ENCODE measurements around the gene GCA. TPM values are rescaled to one million over a fixed set of nuclear protein-coding genes. Genes with fewer than 3 reads are reported as not detected.

Gene GCA
- total RNA-seq, 2 donors from 2014 or later = 17.5 to 18.4 TPM

DNA sequence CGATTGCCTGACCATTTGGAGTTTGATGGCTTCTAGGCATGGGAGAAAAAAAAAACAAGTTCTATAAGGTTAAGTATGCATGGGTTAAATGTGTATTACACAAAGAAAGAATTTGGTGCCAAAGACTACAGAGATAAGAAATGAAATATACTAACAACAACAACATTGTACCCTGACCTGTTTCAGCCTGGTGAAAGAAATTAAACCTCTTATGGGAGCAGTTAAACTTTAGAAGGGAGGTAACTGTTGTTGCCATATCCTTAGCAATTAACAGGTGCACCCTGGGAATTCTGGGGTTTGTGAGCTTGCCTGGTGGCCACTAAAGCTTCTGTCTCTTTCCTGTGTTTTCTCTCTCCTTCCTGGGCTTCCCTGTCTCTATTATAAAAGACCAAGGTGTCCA is 19.0 kb upstream of the GCA start:
- ATAC-seq (no peak), DNase-seq (no peak)
- intact Hi-C loops (cut with DNase I) = no loop called here

DNA sequence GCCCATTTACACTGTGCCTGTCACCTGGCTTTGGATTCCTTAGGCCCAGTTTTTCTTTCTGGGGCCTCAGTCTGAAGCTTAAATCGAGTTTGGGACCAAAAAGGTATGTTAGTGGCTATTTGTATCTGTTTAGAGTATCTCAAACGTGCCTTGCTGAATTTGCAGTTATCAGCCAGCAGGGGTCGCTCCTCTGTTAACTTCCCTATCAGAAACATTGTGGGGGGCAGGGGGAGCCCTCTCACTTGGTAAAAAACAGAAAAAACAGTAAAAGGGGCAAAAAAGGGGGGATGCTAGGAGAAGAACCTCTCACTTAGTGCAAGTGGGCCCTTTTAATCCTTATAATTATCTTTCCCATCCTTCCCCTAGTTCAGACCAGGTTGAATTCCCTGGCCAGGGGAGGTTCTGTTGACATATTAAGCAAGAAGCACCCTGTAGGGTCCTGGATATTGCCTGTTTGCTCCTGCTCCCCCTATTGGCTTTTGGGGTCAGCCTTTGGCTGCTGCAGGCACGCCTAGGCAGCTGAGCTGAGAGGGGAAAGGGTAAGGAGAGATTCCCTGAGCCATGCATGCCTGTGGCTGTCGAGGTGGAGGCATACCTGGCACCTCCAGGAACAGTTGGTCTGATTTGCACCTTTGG is 16.7 kb upstream of the GCA start:
- intact Hi-C loops (cut with DNase I) = no loop called here
- DNase-seq (no peak), ATAC-seq (no peak)

DNA sequence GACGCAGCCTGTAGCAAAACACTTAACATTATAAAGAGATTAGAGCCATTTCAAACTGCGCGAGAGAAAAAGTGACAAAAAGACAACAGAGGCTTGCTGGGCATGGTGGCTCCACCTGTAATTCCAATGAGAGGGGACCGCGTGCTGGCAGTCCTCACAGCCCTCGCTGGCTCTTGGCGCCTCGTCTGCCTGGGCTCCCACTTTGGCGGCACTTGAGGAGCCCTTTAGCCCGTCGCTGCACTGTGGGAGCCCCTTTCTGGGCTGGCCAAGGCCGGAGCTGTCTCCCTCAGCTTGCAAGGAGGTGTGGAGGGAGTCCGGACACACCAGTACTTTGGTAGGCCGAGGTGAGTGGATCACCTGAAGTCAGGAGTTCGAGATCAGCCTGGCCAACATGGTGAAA is 16.1 kb upstream of the GCA start:
- DNase-seq = no peak
- intact Hi-C loops (cut with DNase I) = no loop called here
- no peak for ATAC-seq

DNA sequence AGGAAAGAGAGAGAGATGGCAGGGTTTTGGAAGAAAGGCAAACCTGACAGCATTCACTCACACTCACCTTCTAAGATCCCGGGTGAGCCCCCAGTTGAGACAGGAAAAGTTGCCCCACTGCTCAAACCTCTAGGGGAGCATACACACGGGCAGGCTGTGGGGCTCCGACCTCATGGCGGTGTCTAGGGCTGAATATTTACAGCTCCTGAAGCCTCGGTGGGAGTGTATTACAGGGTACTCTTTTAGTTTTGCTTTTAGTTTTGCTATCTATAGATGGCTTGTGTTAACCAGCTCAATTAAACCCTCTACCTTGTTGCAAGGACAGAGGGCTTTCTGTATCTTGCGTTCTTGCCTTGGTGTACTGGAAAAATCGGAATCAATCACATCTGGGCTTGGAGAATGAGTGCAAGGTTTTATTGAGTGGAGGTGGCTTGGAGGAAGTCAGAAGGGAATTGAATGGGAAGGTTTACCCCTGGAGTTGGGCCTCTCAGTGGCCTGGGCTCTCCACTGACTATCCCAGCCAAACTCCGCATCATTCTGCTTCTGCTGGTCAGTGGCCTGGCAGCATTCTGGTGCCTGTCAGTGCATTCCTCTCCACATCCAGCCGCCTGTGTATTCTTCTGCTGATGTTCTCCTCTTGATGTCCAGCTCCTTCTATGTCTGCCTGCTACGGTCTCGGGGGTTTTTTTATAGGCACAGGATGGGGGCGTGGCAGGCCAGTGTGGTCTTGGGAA is 15.3 kb upstream of the GCA start:
- DNase-seq (no peak), ATAC-seq (no peak)
- intact Hi-C loops (cut with DNase I) = no loop called here

DNA sequence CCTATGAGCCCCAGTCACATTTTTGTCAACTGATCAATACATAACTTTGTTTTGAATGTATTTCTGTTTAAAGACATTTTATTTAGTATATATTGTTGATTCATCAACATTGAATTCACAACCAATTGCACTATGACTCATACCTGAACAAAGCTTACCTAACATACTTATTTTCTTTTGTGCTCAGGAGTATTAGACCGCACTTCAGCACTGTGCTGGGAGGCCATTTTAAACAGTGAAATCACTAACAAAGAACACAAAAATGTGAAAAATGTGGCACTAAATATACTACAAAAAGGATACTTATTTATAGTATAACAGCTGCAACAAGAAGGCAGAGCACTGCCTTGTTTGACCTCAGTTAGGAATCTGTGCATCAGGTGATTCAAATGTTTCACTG is 13.1 kb upstream of the GCA start:
- DNase-seq = no peak
- ATAC-seq = no peak
- intact Hi-C loops (cut with DNase I) = no loop called here

DNA sequence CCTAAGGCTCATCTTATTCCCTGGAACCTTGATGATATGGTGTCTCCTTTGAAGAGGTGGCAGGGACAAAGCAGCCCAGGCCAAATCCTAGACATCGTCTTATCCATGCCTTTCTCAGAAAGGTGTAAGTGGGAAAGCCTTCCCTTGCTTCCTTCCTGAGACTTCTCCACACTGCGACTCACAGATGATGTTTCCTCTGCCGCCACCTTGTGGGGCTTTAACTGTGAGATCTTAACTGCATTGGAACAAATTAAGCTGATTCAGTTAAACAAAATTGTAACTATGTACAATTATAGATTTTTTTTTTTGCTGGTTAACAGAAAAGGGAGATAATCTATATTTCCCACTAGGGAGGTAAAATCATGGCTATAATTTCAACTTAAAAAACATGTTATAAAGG is 10.0 kb upstream of the GCA start:
- DNase-seq (no peak), ATAC-seq (peak in 1 of 2 donors; percentile 27)
- intact Hi-C loops (cut with DNase I) = no loop called here

DNA sequence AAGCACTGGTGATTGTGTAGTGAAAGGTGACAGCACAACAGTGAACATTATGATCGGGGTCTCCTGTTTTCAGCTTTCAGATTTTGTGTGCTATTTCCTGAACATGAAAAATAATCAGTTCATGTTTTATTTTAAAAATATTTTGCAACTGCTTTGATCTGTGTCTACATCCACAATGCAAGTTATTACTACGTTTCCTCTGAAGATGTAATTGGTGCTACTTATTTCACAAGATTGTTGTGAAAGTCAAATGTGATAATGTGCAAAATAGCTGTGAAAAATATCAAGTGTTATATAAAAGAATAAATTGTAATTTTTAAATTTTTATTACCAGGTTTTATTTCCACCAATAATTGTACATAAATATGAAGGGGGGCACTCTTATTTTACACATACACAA is 6.1 kb upstream of the GCA start:
- intact Hi-C loops (cut with DNase I) = no loop called here
- no peak for ATAC-seq
- no peak for DNase-seq

DNA sequence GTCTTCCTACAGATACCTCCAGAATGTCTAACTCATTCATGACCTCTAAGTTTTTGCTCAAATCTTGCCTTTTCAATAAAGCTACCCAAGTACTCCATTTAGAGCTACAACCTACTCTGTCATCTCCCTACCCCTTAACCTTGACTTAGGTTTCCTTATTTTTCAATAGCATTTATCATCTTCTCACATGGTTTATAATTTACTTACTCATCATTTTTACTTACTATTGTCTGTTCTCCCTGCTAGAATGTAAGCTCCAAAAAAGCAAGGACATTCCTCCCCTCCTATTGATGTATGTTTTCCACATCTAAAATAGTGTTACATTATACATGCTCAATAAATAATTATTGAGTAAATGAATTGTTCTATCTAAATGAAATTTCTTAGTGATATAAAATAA is 3.1 kb upstream of the GCA start:
- intact Hi-C loops (cut with DNase I) = no loop called here
- no peak for ATAC-seq

DNA sequence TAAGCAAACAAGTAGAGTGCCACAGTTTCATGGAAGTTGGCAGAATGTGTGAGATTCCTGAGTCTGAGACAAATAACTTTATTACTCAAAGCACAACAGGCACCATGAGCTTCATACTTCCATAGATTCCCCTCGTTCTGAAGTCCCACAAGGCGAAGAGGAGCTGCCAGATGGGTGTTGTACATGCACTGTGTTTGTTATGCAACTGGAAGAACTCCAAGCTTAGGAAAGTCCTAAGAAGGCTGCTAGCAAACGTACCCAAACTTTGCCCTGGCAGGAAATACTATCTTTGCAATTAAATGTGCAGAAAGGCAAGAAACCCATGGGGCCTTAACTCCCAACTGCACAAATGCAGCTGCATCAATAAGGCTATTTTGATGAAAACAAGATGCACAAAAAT is 1.6 kb upstream of the GCA start:
- no peak for ATAC-seq
- intact Hi-C loops (cut with DNase I) = no loop called here

More for the DNA sequence above, 3.1 kb upstream of the GCA start:
- DNase-seq = no peak

DNA sequence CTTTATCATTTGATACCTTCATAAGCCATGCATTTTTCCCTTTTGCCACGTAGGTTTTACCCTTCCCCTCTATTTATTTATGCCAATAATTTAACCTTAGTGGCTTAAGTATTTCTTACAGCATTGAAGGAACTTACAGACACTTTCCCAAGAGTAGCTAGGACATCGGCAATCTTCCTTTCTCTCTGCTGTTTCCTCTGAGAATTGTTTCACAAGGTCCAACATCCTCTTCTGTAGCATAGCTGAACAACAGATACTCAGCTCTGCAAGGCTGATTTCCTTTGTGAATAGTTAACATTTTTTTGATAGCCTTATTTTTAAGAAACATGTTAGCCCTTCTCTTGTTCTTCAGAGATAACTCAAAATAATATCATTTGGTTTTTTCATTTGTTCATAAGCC is 1.1 kb upstream of the GCA start:
- intact Hi-C loops (cut with DNase I) = no loop called here
- ATAC-seq = no peak
- no peak for DNase-seq

More for the DNA sequence above, 1.6 kb upstream of the GCA start:
- DNase-seq = no peak

DNA sequence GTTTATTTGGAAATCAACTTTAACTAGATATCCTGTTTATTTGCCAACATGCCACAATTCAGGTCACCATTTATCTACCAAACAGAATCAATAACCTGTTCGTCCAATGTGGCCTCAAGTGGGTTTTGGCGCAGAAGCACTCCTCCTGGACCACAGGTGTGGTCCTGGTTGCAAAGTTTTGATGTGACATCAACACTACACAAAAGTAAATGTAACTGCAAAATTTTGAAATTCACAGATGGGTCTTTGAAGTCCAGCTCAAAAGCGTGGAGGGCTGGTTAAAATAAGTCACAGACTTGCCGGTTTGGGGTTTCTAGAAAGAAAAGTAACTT is 474 bp upstream of the GCA start:
- intact Hi-C loops (cut with DNase I) = no loop called here
- DNase-seq = no peak

DNA sequence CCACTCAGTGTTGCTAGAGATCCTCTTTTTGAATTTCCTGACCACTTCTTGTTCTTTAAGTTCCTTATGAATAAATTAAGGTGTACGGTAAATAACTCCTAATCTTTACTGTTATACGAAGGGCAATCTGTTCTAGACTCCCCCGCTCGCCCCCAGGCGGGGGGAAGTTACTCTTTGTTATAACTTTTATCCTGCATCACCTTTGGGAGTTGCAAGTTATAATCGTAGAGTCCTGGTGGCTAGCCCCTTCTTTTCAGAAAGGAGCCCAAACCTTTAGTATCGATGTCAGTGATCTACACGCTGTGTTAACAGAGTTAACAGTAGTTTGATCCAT is 652 bp downstream of the GCA start:
- ATAC-seq (no peak), DNase-seq (peak; percentile 29)
- intact Hi-C loops (cut with DNase I) = no loop called here

More for the DNA sequence above, 474 bp upstream of the GCA start:
- no peak for ATAC-seq

DNA sequence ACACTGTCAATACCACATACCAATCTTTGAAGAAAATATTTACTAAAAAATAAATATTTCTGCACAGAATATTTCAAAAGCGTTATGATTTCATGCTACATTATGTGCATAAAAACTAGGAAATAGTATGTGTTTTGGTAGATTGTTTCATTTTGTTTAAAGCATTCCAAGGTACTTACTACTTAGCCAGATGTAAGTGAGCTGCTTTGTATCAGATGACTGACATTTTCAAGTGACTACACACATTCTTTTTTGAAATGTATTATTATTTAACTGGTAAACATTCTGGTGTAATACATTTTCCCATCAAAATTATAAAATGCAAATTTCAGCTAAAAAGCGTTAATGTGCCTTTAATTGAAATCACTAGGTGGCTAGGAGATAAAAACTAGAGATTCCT is 21.5 kb downstream of the GCA start:
- intact Hi-C loops (cut with DNase I) = no loop called here
- DNase-seq = no peak
- no peak for ATAC-seq

DNA sequence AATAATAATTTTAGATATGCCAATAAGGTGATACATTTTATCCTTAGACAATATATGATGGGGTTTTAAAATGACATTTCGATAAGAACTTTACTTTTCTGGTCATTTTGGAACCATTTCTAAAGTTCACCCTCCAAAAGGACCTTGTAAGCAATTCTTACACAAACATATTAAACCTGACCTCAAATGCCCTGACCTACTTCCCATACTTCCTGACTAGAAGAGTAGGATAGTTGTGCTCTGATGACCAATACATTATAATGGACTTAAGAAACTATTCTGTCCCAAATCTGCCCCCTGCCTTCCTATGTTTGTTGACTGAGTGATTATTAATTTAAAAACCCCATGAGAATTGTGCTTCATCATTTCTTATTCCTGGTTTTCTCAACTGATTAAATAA is 24.6 kb downstream of the GCA start:
- intact Hi-C loops (cut with DNase I) = no loop called here
- no peak for ATAC-seq
- DNase-seq = no peak

DNA sequence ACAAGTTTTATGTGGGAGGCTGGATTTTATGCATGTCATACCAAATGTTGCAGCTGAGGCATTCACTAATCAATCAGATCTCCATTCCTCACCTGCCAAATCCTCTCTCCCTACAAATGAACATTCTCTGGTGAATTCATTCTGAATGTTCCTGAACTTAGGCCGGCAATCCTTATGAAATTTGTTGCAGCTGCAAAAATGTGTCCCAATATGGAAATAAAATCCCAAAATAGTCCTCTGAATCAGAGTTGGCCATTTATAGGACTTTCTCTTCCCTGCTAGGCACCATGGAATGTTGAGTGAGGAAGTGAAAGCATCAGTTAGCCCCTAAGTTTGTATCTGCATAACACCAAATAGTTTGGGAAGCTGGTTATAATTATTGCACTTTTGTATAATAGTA is 25.6 kb downstream of the GCA start:
- intact Hi-C loops (cut with DNase I) = no loop called here
- no peak for ATAC-seq

DNA sequence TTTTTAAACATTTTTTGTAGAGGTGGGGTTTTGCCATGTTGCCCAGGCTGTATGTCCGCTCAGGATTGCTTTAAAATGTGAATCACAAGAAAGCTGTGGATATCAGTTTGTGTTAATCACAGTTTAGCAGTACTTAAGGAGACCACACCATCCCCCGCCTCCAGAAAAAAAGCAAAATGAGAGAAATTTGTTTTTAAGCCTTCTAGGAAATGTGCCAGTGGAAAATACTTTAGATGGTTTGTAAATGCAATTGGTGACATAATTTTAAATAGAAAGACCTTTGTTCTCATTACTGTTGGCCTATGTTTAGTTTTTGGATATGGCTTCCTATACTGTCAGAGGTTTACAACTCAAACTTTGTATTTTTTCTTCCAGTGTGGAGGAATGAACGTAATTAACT is 27.0 kb downstream of the GCA start:
- intact Hi-C loops (cut with DNase I) = no loop called here
- ATAC-seq (no peak), DNase-seq (no peak)

More for the DNA sequence above, 25.6 kb downstream of the GCA start:
- DNase-seq = no peak

DNA sequence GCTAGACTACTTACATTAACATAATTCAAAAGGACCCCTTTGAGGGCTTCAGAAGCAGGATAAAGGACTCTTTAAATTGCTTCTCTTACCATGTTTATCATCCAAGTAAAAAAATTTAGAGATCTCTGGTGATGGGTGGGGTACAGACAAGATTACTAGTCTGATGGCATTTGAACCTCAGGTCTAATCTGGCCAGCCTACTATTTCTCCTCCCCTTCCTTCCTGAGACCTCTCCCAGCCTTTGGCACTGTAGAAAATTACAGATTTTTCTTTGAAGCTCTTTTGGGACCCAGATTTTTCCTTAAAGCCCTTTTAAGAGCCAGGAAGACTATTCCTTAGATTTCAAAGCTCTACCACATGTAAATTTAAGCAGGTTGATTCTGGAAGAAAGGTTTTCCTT is 28.9 kb downstream of the GCA start:
- intact Hi-C loops (cut with DNase I) = no loop called here
- DNase-seq (no peak), ATAC-seq (no peak)

DNA sequence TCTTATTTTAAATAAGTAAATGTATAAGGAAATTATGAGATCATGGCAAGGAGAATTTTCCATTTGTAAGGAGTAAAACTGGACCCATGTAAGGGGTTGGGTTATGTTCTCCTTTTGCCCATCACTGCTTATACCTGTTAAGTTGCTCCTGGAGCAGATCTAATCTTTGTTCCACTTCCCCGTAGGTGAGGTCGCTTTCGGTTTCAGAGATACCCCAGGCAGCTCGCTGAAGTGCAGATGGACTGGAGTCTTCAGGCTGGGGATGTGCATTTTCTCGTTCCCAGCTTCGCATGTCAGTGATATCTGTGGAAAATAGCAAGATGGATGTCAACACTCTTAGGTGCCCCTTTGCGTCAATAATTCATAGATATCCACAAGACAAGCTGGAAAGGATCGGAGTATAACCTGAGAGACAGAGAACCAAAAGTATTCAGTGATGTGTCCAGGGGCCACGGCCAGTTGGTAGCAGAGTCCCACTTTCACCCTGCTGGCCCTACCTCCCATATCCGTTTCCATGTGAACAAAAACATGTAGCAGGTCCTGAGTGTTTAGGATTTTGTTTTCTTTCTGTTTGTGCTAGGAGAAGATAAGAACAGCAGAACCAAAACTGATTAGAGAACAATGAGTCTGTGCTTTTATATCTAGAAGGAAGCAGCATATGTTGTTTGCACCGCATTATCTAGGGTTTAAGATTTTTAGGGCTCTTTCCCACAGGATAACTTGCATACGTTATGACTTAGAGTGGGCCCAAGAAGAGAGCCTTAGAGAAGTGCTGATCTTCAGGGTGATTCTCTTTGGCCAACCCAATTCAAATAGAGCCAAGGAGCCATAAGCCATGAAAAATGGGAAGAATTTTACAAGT is 36.0 kb downstream of the GCA start:
- DNase-seq = peak; percentile 26
- peak; percentile 41 to 60 for ATAC-seq
- intact Hi-C loops (cut with DNase I) = no loop called here

DNA sequence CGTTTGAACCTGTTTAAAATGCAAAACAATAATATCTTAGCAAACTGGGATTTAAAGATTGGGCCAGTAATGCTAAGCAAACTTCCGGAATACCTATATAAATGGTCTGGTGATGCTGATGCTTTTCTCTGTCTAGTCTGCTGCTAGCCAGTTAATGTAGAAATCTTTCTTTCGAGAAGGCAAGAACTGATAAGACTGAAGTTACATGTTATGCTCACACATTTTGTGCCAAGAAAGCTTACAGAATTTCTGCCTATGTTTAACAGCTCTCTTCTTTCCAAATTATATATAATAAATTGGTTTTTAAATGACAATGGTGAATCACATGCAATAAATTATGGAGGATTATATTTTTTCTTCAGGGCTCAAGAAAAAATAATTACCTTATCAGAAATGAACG is 37.9 kb downstream of the GCA start:
- peak in 1 of 2 donors; percentile 43 for ATAC-seq
- intact Hi-C loops (cut with DNase I) = no loop called here
- DNase-seq = no peak

DNA sequence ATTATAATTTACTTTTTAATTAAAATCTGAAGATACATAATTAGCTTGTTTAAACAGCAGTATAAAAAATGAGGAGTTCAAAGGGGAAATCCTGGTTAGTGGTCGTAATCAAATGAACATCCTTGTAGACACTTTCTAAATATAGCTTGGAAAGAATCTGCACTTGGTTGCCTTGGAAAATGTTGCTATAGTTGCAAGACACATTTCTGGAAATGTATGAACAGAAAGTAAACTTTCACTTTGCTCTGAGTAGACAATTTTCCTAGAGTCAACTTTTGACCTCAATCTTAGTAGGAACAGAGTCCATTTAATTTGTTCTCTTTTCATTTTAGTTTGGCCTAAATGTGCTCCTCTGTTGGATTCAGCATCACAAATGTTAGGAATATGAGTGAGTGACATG is 38.3 kb downstream of the GCA start:
- DNase-seq (no peak), ATAC-seq (peak in 1 of 2 donors; percentile 35)
- intact Hi-C loops (cut with DNase I) = no loop called here

DNA sequence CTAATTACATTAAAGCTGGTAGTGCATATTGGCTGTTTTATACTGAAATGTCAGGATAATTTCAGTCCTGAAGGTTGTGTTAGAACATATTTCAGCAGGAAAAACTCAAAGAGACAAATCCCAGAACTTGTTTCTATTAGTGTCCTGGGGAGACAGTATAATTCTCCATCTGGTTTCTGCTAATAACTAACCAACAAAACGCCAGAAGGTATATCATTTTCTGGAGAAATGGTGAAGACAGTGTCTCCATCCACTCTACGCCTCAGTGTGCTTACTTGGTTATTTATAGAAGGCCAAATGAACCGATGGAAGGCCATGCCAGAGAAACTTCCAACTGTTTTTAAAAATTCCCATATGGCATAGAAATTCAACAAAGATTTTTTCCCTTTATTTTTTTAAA is 41.6 kb downstream of the GCA start:
- ATAC-seq (no peak), DNase-seq (no peak)
- intact Hi-C loops (cut with DNase I) = no loop called here

All from left cardiac atrium (tissue), 4 donors.